Right renal pelvis (tissue), 4 donors: Measurements from ENCODE around the gene JMJD4. TPM values are rescaled to one million over a fixed set of nuclear protein-coding genes. Genes with fewer than 3 reads are reported as not detected.

Source experiments
- DNase-seq, 4 donors: peaks; one replicate each; pipeline ENCODE4 v3.0.0-alpha.2; 2013; ENCODE audit warnings: low read depth in 4 of 4, low spot score in 3 of 4, missing footprints in 1 of 4
- polyA plus RNA-seq, 4 donors: library from polyadenylated mRNA; unstranded; fragments of 120-200 nt; gene quantifications; one replicate each; pipeline ENCODE4 v1.2.1, GENCODE V29; 2013; ENCODE audit not compliant: insufficient read length in 4 of 4

Gene JMJD4
- polyA plus RNA-seq, 4 donors, result 15.9 to 20.4 (median 17.9) TPM

- no peak for DNase-seq
Observed at GRCh38 chr1:227769047-227769935, 34.2 kb upstream of the JMJD4 start.

DNA sequence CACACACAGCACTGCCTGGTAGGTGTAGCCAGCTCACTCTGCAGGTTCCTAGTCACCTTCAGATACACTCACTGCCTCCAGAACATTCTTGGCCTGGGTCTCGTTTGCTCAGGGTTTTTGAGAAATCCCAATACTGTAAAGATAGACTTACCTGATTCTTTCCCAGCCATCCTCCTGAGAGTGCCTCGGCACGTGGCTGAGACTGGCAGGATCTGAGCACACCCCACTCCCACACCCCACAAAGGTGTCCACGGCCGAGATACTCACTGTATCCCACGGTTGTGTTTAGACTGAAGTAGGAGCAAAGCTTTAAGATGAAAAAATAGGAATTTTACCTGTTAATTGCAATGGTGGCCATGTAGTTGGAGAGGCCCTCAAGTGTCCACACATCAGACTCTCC lies 33.5 kb upstream of the JMJD4 start:
- no peak for DNase-seq

DNA sequence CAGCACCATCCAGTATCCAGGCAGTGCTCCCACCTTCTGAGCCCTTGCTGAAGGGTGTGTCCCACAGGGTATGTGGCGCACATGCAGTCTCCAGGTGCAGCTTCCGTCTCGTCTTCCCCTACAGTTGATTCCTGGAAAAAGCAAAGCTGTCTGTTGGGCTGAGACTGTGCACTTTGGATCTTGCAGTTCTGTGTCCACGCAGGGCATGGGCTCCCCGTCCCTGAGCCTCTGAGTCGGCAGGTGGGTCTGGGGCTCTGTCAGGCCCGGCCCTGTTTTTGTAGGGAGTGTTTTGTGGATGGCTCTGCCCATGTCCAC lies 33.0 kb upstream of the JMJD4 start:
- DNase-seq, result no peak

DNA sequence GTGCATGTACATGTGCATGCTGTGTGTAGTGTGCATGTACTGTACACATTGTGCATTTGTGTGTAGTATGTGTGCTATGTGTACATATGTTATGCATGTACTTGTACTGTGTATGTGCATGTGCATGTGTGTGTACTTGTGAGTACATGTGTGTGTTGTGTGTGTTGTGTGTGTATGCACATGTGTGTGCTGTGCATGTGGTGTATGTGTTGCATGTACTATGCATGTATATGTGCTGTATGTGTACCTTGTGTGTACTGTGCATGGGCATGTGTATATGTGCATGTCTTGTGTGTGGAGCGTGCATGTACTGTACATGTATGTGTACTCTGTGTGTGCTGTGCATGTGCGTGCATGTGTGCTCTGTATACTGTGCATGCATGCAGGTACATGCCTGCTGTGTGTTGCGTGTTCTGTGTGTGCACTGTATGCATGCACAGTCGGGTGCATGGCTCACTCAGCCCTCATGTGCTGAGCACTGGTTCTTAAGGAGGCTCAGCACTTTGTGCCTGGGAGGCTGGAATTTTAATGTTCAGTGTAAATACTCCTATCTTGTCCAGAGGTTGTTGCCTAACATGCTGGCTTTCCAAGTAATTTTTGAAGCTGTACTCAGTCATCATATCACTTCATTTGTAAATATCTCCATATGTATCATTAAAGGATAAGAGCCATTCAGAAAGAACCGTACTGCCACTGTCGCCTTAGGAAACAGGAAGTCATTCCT lies 32.5 kb upstream of the JMJD4 start:
- DNase-seq, result no peak

- DNase-seq, result no peak
Observed at GRCh38 chr1:227766653-227767277, 31.7 kb upstream of the JMJD4 start.

- no peak for DNase-seq
Observed at GRCh38 chr1:227766015-227766634, 31.0 kb upstream of the JMJD4 start.

- DNase-seq, result no peak
Observed at GRCh38 chr1:227765261-227766014, 30.3 kb upstream of the JMJD4 start.

- DNase-seq, result no peak
Observed at GRCh38 chr1:227764019-227764391, 28.9 kb upstream of the JMJD4 start.

DNA sequence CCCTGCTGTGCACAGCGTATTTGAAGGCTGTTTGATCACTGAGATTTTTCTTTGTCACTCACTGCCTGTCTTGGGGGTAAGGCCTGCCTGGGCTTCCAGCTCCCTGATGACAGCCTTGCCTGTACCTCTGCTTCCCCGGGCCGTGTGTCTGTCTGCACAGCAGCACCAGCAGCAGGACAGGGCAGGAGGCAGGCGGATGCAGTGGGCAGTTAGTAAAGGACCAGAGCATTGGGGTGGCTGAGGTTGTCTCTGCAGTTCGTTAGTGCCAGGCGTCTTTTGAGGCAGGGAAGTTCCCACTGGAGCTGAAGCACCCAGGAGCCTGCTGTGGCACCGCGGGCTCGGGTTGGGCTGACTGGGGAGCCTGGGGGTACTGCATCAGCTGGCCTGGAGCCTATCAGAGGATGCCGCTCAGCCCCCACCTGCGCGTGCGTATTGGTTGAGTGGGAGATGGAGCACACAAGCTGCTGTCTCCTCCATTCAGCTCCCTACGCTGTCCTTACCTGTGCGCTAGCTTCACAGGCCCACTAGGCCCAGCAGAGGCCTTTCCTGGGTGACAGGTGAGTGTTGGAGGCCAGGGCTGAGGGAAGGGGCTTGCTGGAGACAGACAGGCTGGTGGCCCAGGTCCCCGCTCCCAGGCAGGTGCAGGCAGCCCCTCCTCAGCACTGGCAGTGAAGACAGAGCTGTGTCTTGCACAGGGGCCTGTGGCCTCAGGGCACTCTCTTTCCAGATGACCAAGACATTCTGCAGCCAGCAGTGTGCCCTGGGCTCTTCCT lies 28.3 kb upstream of the JMJD4 start:
- no peak for DNase-seq

GRCh38 chr1:227762231-227762911 lies 27.3 kb upstream of the JMJD4 start:
- DNase-seq, result peak in 2 of 4 donors; percentile 57 to 63

DNA sequence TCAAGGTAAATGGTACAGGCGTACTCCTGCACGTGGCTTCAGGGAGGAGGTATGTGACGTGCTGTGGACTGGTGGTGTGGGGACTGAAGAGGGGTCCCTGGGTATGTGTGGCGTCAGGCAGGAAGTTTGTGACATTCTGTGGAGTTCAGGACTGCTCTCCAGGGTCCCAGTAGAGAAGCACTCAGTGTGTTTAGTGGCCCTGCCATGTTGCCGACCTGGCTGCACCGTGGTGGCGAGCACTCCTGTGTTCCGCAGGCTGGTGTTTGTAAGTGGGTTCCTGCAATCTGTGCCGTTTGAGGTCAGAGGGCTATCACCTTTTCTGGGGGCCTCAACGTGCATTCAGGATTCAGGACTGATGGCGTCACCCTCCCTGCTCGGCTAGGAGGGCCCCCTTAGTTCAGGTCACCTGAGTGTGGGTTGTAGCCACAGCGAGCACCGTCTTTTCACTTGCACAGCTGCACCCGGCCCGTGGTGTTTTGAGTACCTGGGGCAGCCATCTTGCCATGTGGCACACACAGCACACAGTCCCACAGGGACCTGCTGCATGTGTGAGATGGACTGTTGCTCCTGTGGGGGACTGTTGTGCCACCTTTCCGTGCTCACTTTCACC lies 26.6 kb upstream of the JMJD4 start:
- no peak for DNase-seq

GRCh38 chr1:227760377-227760776 lies 25.3 kb upstream of the JMJD4 start:
- DNase-seq, result no peak

DNA sequence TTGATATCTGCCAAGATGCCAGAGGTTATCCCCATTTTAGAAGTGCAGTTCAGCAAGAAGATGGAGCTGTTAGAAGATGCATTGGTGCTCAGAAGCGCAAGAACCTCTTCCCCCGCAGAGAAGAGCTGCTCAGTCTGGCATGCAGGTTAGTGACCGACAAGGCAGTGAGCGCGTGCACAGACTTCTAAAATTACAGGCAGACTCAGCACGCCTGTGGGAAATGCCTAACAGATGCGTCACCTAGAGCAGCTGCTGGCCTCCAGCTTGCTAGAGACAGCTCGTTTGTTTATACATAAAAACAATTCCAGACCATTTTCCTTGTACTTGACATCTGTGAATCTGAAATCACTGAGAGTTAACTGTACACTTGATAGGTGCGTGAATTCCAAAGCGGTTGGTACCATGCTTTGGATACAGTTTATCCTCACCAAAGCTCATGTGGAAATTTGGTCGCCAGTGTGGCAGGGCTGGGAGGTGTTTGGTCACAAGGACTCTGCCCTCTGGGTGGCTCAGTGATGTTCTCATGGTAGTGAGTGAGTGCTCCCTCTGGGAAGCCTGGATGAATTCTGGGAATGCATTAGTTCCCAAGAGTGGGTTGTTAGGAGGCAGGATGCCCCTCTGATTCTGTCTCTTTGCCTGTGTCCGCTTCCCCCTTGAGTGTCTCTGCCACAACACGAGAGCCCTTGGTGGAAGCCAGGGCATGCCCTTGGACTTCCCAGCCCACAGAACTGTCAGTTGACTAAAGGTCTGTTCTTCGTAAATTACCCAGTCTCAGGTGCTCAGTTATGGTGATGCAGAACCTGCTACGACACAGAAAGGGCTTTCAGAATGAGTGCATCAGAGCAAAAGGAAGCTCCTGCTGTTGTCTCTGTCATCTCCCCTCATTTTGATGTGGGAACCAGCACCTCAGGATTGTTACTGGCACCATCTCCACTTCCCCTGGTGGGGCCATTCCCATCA lies 24.5 kb upstream of the JMJD4 start:
- peak in 1 of 4 donors; percentile 47 for DNase-seq

DNA sequence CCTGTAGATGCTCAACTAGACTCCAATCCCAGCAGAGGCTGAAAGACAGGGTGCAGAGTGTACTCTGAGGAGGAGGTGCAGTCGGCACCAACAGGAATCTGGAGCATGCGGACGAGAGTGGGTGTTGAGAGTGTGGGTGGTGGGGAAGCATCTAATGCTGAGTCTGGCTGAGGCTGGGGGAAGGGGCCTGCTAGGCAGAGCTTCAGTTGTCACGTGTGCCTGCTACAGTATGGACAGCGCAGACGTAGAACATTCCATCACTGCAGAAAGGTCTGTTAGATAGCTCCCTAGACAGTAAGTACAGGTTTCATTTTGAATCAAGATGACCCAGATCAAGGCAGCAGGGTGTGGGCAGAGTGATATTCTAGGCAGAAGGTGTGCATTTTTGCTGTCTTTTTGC lies 23.3 kb upstream of the JMJD4 start:
- no peak for DNase-seq

- no peak for DNase-seq
Observed at GRCh38 chr1:227757781-227758180, 22.7 kb upstream of the JMJD4 start.

- no peak for DNase-seq
Observed at GRCh38 chr1:227756172-227756959, 21.3 kb upstream of the JMJD4 start.

- DNase-seq, result no peak
Observed at GRCh38 chr1:227754958-227755357, 19.9 kb upstream of the JMJD4 start.
